ENCODE measurements around the gene LRTM2.

LRTM2 gene

GRCh38 chr12:1852076-1852475 lies 31.7 kb downstream of the LRTM2 start:
- TF ChIP-seq CTCF (conservative IDR thresholded peaks at IDR 0.05; ENCODE audit: low read length) = no peak
- H3K4me3 ChIP-seq (ENCODE audit: low read length) = no peak overlapping the region
- DNase-seq (ENCODE audit: low read depth) = no peak

- DNase-seq (ENCODE audit: low read depth) = no peak
- TF ChIP-seq CTCF (conservative IDR thresholded peaks at IDR 0.05; ENCODE audit: low read length) = no peak
- no peak overlapping the region for H3K4me3 ChIP-seq (ENCODE audit: low read length)
These were observed 33.4 kb downstream of the LRTM2 start for GRCh38 chr12:1853716-1854115.

GRCh38 chr12:1855241-1855640 lies 34.9 kb downstream of the LRTM2 start:
- peak; percentile 13 for DNase-seq (ENCODE audit: low read depth)
- no peak for TF ChIP-seq CTCF (conservative IDR thresholded peaks at IDR 0.05; ENCODE audit: low read length)
- no peak overlapping the region for H3K4me3 ChIP-seq (ENCODE audit: low read length)

- H3K4me3 ChIP-seq (ENCODE audit: low read length) = no peak overlapping the region
- TF ChIP-seq CTCF (conservative IDR thresholded peaks at IDR 0.05; ENCODE audit: low read length) = no peak
- no peak for DNase-seq (ENCODE audit: low read depth)
These were observed 36.7 kb downstream of the LRTM2 start for GRCh38 chr12:1857086-1857485.

- no peak for TF ChIP-seq CTCF (conservative IDR thresholded peaks at IDR 0.05; ENCODE audit: low read length)
These were observed 37.5 kb downstream of the LRTM2 start for GRCh38 chr12:1857821-1858220.

GRCh38 chr12:1858456-1858855 lies 38.1 kb downstream of the LRTM2 start:
- no peak for DNase-seq (ENCODE audit: low read depth)
- no peak overlapping the region for H3K4me3 ChIP-seq (ENCODE audit: low read length)
- no peak for TF ChIP-seq CTCF (conservative IDR thresholded peaks at IDR 0.05; ENCODE audit: low read length)

More at GRCh38 chr12:1857821-1858220, 37.5 kb downstream of the LRTM2 start:
- H3K4me3 ChIP-seq (ENCODE audit: low read length) = no peak overlapping the region
- no peak for DNase-seq (ENCODE audit: low read depth)

GRCh38 chr12:1859643-1860042 lies 39.3 kb downstream of the LRTM2 start:
- no peak overlapping the region for H3K4me3 ChIP-seq (ENCODE audit: low read length)
- no peak for DNase-seq (ENCODE audit: low read depth)
- no peak for TF ChIP-seq CTCF (conservative IDR thresholded peaks at IDR 0.05; ENCODE audit: low read length)

Measured in AG10803 (cell line).